Astrocyte (in vitro differentiated cells and primary cell): ENCODE results near the gene PKNOX2.

ENCODE experiments used
- EZH2 ChIP-seq: IDR thresholded peaks from 2 replicates; pipeline ENCODE4 v1.6.1; 2012; ENCODE audit warnings: mild to moderate bottlenecking, low read length, inconsistent platforms; ENCODE audit not compliant: insufficient read depth
- TF ChIP-seq, protein P1 (sequence below): IDR thresholded peaks from 2 replicates; pipeline ENCODE4 v1.5.1; 2011; ENCODE audit warnings: low read depth, mild to moderate bottlenecking, inconsistent platforms, low read length, moderate library complexity; ENCODE audit not compliant: insufficient read depth

DNA sequence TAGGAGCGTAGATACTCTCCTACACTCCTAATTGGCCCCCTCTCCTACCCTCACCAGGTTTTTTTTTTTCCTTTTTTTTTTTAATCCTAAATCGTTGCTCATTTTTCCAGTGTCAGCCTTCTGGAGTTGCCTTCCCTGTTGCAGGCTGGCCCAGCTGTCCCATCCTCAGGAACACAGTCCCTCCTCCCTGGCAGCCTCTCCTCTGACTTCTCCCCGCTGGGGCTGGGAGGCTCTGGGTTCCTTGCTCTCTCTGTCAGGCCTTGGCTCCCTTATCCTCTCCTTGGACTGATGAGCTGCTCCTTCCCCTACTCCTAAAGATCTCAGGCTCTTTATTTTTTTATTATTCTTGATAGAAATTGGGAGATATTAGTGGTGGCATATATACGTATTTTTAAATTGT is 62.2 kb downstream of the PKNOX2 start:
- TF ChIP-seq, protein P1, sequence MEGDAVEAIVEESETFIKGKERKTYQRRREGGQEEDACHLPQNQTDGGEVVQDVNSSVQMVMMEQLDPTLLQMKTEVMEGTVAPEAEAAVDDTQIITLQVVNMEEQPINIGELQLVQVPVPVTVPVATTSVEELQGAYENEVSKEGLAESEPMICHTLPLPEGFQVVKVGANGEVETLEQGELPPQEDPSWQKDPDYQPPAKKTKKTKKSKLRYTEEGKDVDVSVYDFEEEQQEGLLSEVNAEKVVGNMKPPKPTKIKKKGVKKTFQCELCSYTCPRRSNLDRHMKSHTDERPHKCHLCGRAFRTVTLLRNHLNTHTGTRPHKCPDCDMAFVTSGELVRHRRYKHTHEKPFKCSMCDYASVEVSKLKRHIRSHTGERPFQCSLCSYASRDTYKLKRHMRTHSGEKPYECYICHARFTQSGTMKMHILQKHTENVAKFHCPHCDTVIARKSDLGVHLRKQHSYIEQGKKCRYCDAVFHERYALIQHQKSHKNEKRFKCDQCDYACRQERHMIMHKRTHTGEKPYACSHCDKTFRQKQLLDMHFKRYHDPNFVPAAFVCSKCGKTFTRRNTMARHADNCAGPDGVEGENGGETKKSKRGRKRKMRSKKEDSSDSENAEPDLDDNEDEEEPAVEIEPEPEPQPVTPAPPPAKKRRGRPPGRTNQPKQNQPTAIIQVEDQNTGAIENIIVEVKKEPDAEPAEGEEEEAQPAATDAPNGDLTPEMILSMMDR, result no peak
- TF ChIP-seq EZH2, result no peak
